ENCODE results near the gene REC8. TPM values are rescaled to one million over a fixed set of nuclear protein-coding genes. Genes with fewer than 3 reads are reported as not detected.

The REC8 gene
- polyA plus RNA-seq, 1 donor (not counting 4 experiments of a cell fraction or from before 2014, with no cell fraction given): 6.3 TPM

DNA sequence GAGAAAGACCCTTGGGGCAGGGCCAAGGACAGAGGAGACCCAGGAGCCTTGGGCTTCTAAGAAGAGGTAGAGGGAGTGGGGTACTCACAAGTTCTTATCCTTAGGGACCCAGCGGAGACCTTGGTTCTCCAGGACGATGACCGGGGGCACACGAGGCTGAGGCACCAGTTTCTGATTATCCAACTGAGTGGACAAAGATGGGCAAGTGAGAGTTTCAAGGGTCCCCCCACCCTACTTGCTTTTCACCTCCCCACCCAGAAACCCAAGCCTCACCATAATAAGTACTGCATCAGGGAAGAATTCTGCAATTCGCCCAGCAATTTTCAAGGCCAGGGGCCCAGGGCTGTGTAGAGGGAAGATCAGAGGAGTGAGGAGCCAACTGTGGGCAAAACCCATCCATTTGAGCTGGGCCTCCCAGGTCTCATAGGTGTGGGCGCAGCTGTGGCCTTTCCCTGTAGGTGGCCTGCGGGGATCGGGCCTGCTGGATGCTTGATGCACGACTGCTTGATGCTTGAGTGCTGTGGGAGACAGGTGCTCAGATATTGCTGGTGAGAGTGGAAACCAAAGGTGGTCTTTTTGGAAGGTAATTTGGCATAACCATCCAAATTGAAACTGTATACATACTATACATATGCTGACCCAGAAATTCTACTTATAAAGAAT, 32.5 kb upstream of the REC8 start:
- Histone ChIP-seq H2AFZ (ENCODE audit: control insufficient read depth, low read length) (no peak overlapping the region), H4K20me1 (ENCODE audit: control insufficient read depth, extremely low read depth, insufficient read depth, low read length) (no peaks in the 10 kb centered on the region), H3K27me3 (ENCODE audit: control insufficient read depth, extremely low read depth, insufficient read depth, low read length) (no peaks in the 10 kb centered on the region), H3K4me2 (ENCODE audit: control insufficient read depth, extremely low read depth, insufficient read depth, low read depth, low read length) (peak overlapping the region; percentile 25), H3K27ac (ENCODE audit: control insufficient read depth, insufficient read depth, low read length) (no peak overlapping the region), H3K36me3 (ENCODE audit: control insufficient read depth in 2 of 2, extremely low read depth in 1 of 2, insufficient read depth in 2 of 2, low read length in 2 of 2) (peaks cover 17 to 28% of the 10 kb centered on the region in 2 experiments), H3K9me3 (ENCODE audit: control insufficient read depth, low read depth, low read length) (no peaks in the 10 kb centered on the region), H3K4me1 (ENCODE audit: control insufficient read depth, extremely low read depth, insufficient read depth, low read length) (peaks cover 28% of the 10 kb centered on the region), H3K9ac (ENCODE audit: control insufficient read depth, extremely low read depth, insufficient read depth, low read length) (no peak overlapping the region), H3K79me2 (ENCODE audit: control insufficient read depth, insufficient read depth, low read length) (peaks cover 39% of the 10 kb centered on the region), H3K9me1 (ENCODE audit: control insufficient read depth, extremely low read depth, insufficient read depth, low read length) (peaks cover 4% of the 10 kb centered on the region), H3K4me3 (ENCODE audit: control insufficient read depth in 2 of 3, extremely low read depth in 1 of 3, insufficient read depth in 2 of 3, low read depth in 1 of 3, low read length in 3 of 3) (peak overlapping the region in 1 of 3 experiments; percentile 5)
- dilution Hi-C loops (cut with MboI; ENCODE audit: extremely low pct_ligation_motif_present, low sequenced_read_pairs): no loop called here
- no peak for TF ChIP-seq EZH2 (IDR thresholded peaks at IDR 0.05; ENCODE audit: low read length)
- TF ChIP-seq, protein P1, sequence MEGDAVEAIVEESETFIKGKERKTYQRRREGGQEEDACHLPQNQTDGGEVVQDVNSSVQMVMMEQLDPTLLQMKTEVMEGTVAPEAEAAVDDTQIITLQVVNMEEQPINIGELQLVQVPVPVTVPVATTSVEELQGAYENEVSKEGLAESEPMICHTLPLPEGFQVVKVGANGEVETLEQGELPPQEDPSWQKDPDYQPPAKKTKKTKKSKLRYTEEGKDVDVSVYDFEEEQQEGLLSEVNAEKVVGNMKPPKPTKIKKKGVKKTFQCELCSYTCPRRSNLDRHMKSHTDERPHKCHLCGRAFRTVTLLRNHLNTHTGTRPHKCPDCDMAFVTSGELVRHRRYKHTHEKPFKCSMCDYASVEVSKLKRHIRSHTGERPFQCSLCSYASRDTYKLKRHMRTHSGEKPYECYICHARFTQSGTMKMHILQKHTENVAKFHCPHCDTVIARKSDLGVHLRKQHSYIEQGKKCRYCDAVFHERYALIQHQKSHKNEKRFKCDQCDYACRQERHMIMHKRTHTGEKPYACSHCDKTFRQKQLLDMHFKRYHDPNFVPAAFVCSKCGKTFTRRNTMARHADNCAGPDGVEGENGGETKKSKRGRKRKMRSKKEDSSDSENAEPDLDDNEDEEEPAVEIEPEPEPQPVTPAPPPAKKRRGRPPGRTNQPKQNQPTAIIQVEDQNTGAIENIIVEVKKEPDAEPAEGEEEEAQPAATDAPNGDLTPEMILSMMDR (optimal IDR thresholded peaks at IDR 0.05 in 1 of 3, IDR thresholded peaks at IDR 0.05 in 1 of 3, conservative IDR thresholded peaks at IDR 0.05 in 1 of 3; ENCODE audit: extremely low read depth in 1 of 3, insufficient read depth in 2 of 3, low read length in 3 of 3): peak in 1 of 3 experiments; percentile 5
- FAIRE-seq (no peak), DNase-seq (ENCODE audit: low read depth, low spot score) (no peak)

DNA sequence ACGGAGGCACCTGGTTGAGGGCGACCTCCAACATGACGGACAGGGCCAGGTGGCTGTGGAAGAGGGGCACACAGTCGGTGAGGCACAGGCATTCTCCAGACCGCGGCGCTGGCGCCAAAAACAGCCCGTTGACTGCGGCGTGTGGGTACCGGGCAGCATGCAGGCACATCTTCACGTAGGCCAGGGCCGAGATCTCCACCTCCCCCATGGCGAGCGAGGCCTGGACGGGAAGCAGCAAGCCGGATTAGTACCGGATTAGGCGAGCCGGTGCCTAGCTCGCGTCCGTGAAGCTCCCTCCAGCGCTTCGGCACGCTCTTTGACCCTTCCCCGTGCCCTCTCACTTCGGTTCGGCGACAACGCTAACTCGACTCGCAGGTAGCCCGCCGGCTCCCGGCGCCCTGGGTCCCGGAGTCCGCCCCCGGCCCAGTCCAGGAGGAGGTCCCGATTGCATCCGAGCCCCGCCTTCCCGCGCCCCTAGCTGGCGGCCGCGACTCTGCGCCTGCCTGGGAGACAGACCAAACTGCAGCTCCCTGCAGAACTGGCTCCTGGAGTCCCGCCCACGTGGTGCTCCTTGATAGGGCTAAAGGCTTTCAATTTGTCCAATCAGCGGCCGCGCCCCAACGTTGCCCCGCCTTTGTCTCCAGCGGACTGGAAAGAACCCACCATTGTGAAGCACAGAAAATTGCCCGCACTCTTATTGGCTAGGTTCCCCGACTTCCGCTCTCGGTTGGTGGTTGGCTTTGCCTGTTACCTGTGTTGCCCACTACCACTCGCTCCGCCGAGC, 30.6 kb upstream of the REC8 start, which contains the start of gene EMC9:
TSS of gene EMC9 (minus strand) at position 495 of the 784 bp plus-strand sequence. CDS start at position 208, 287 bp downstream.
- peaks cover 29% of the 10 kb centered on the region for H3K4me1 ChIP-seq (ENCODE audit: control insufficient read depth, extremely low read depth, insufficient read depth, low read length)
- H4K20me1 ChIP-seq (ENCODE audit: control insufficient read depth, extremely low read depth, insufficient read depth, low read length): no peaks in the 10 kb centered on the region
- FAIRE-seq: no peak
- H3K79me2 ChIP-seq (ENCODE audit: control insufficient read depth, insufficient read depth, low read length): peaks cover 53% of the 10 kb centered on the region
- H3K9me1 ChIP-seq (ENCODE audit: control insufficient read depth, extremely low read depth, insufficient read depth, low read length): peaks cover 4% of the 10 kb centered on the region
- H3K4me3 ChIP-seq (ENCODE audit: control insufficient read depth in 2 of 3, extremely low read depth in 1 of 3, insufficient read depth in 2 of 3, low read depth in 1 of 3, low read length in 3 of 3): peak within 1 kb of the TSS; percentile 78 to 92 (median 83)
- H3K36me3 ChIP-seq (ENCODE audit: control insufficient read depth in 2 of 2, extremely low read depth in 1 of 2, insufficient read depth in 2 of 2, low read length in 2 of 2): peaks cover 17 to 30% of the 10 kb centered on the region in 2 experiments
- H3K9me3 ChIP-seq (ENCODE audit: control insufficient read depth, low read depth, low read length): no peaks in the 10 kb centered on the region
- dilution Hi-C loops (cut with MboI; ENCODE audit: extremely low pct_ligation_motif_present, low sequenced_read_pairs): no loop called here
- H3K27ac ChIP-seq (ENCODE audit: control insufficient read depth, insufficient read depth, low read length): peak within 1 kb of the TSS; percentile 66
- peak within 1 kb of the TSS; percentile 88 for H2AFZ ChIP-seq (ENCODE audit: control insufficient read depth, low read length)
- no peaks in the 10 kb centered on the region for H3K27me3 ChIP-seq (ENCODE audit: control insufficient read depth, extremely low read depth, insufficient read depth, low read length)
- TF ChIP-seq, protein P1 (optimal IDR thresholded peaks at IDR 0.05 in 1 of 3, IDR thresholded peaks at IDR 0.05 in 1 of 3, conservative IDR thresholded peaks at IDR 0.05 in 1 of 3; ENCODE audit: extremely low read depth in 1 of 3, insufficient read depth in 2 of 3, low read length in 3 of 3): peak; percentile 4 to 62 (median 25)
- no peak for TF ChIP-seq EZH2 (IDR thresholded peaks at IDR 0.05; ENCODE audit: low read length)
- DNase-seq (ENCODE audit: low read depth, low spot score): peak; percentile 97
- H3K4me2 ChIP-seq (ENCODE audit: control insufficient read depth, extremely low read depth, insufficient read depth, low read depth, low read length): peak within 1 kb of the TSS; percentile 93
- peak within 1 kb of the TSS; percentile 83 for H3K9ac ChIP-seq (ENCODE audit: control insufficient read depth, extremely low read depth, insufficient read depth, low read length)

Data from keratinocyte (primary cell).